Measurements from ENCODE around the gene UBAP2. TPM values are rescaled to one million over a fixed set of nuclear protein-coding genes. Genes with fewer than 3 reads are reported as not detected.

UBAP2 gene
- total RNA-seq, 1 experiment from 2014 or later, result 45.5 TPM

GRCh38 chr9:33884856-33885701 is 163.6 kb downstream of the UBAP2 start:
- no peak overlapping the region for H3K27ac Mint-ChIP-seq (ENCODE audit: unreplicated experiment)
- H3K36me3 Mint-ChIP-seq (ENCODE audit: insufficient read depth, unreplicated experiment), result no peaks in the 10 kb centered on the region
- CTCF ChIA-PET, result interaction anchor here (0.6 kb wide), 1 partner anchor 260 kb away, joined by 3 read pairs; no protein-coding TSS in a partner anchor
- intact Hi-C loops (cut with micrococcal nuclease; ENCODE audit: unreplicated experiment), result no loop called here
- H3K4me1 Mint-ChIP-seq (ENCODE audit: low read depth, unreplicated experiment), result peaks cover 17% of the 10 kb centered on the region
- H3K27me3 Mint-ChIP-seq (ENCODE audit: unreplicated experiment), result no peaks in the 10 kb centered on the region
- no peaks in the 10 kb centered on the region for H3K9me3 Mint-ChIP-seq (ENCODE audit: low read depth, unreplicated experiment)
- H3K4me3 Mint-ChIP-seq (ENCODE audit: low read depth, unreplicated experiment), result no peak overlapping the region
- TF ChIP-seq CTCF (IDR thresholded peaks at IDR 0.05; ENCODE audit: unreplicated experiment), result no peak
- BruUV-seq (replicated peaks), result no TSS peak
- peak; percentile 8 for DNase-seq

GRCh38 chr9:33881635-33882034 is 167.1 kb downstream of the UBAP2 start:
- Mint-ChIP-seq H3K27me3 (ENCODE audit: unreplicated experiment) (no peaks in the 10 kb centered on the region), H3K36me3 (ENCODE audit: insufficient read depth, unreplicated experiment) (peaks cover 3% of the 10 kb centered on the region), H3K27ac (ENCODE audit: unreplicated experiment) (no peak overlapping the region), H3K4me1 (ENCODE audit: low read depth, unreplicated experiment) (peaks cover 17% of the 10 kb centered on the region), H3K4me3 (ENCODE audit: low read depth, unreplicated experiment) (no peak overlapping the region), H3K9me3 (ENCODE audit: low read depth, unreplicated experiment) (no peaks in the 10 kb centered on the region)
- no peak for DNase-seq
- BruUV-seq (replicated peaks), result no TSS peak
- no peak for TF ChIP-seq CTCF (IDR thresholded peaks at IDR 0.05; ENCODE audit: unreplicated experiment)
- intact Hi-C loops (cut with micrococcal nuclease; ENCODE audit: unreplicated experiment), result no loop called here
- CTCF ChIA-PET, result interaction anchor here (0.6 kb wide), 1 partner anchor 47 kb away, joined by 3 read pairs; no protein-coding TSS in a partner anchor

DNA sequence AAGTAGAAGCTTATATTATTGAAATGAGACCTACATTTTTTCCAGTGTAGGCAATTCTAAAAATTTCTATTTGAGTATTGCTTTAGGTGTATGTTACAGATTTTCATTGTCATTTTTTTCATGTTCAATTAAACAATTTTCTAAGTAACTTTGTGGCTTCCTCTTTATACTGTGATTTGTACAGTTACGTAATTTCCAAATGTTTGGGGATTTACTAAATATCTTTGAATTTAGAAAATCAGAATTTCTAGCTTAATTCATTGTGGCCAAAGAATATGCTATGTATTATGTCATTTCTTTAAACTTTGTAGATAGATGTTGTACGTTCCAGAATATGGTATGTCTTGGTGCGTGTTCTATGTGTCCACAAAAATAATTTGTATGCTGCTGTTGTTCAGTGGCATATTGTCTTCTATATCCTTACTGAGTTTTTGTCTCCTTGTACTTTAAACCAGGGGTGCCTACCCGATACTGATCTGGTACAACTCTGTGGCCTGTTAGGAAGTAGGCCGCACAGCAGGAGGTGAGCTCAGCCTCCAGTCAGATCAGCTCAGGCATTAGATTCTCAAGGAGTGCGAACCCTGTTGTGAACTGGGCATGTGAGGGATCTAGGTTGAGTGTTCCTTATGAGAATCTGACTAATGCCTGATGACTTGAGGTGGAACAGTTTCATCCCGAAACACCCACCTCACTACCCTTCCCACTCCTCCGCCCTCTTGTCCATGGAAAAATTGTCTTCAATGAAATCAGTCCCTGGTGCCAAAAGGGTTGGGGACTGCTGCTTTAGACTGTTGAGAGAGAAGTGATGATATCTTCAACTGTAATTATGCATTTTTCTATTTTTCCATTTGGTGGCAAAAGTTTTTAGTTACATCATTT is 168.2 kb downstream of the UBAP2 start:
- Mint-ChIP-seq H3K27ac (ENCODE audit: unreplicated experiment) (no peak overlapping the region), H3K36me3 (ENCODE audit: insufficient read depth, unreplicated experiment) (peaks cover 3% of the 10 kb centered on the region), H3K4me1 (ENCODE audit: low read depth, unreplicated experiment) (peaks cover 14% of the 10 kb centered on the region), H3K9me3 (ENCODE audit: low read depth, unreplicated experiment) (no peaks in the 10 kb centered on the region), H3K4me3 (ENCODE audit: low read depth, unreplicated experiment) (no peak overlapping the region), H3K27me3 (ENCODE audit: unreplicated experiment) (no peaks in the 10 kb centered on the region)
- intact Hi-C loops (cut with micrococcal nuclease; ENCODE audit: unreplicated experiment), result no loop called here
- no peak for TF ChIP-seq CTCF (IDR thresholded peaks at IDR 0.05; ENCODE audit: unreplicated experiment)
- CTCF ChIA-PET, result no interaction called here
- BruUV-seq (replicated peaks), result no TSS peak
- DNase-seq, result no peak

- H3K4me1 Mint-ChIP-seq (ENCODE audit: low read depth, unreplicated experiment), result no peaks in the 10 kb centered on the region
- no peak for TF ChIP-seq CTCF (IDR thresholded peaks at IDR 0.05; ENCODE audit: unreplicated experiment)
- H3K36me3 Mint-ChIP-seq (ENCODE audit: insufficient read depth, unreplicated experiment), result peaks cover 3% of the 10 kb centered on the region
- CTCF ChIA-PET, result no interaction called here
- no peak overlapping the region for H3K27ac Mint-ChIP-seq (ENCODE audit: unreplicated experiment)
- no peak for DNase-seq
- no peaks in the 10 kb centered on the region for H3K27me3 Mint-ChIP-seq (ENCODE audit: unreplicated experiment)
- no TSS peak for BruUV-seq (replicated peaks)
- intact Hi-C loops (cut with micrococcal nuclease; ENCODE audit: unreplicated experiment), result no loop called here
- H3K9me3 Mint-ChIP-seq (ENCODE audit: low read depth, unreplicated experiment), result no peaks in the 10 kb centered on the region
- H3K4me3 Mint-ChIP-seq (ENCODE audit: low read depth, unreplicated experiment), result no peak overlapping the region
These were observed 169.9 kb downstream of the UBAP2 start for GRCh38 chr9:33878691-33879366.

All from Calu3 (cell line).